CD14-positive monocyte (primary cell): ENCODE data around the gene SIPA1L3. TPM values are rescaled to one million over a fixed set of nuclear protein-coding genes. Genes with fewer than 3 reads are reported as not detected.

Experiments
- DNase-seq, 3 donors: peaks; one replicate each; pipeline ENCODE4 v3.0.0-alpha.2; 2011 to 2022
- H2AFZ ChIP-seq: 2 replicates; pipeline ENCODE4 v1.6.0; 2012; ENCODE audit warnings: mild to moderate bottlenecking, low read depth, low read length, inconsistent platforms; ENCODE audit not compliant: insufficient read depth, poor library complexity, severe bottlenecking
- H3K27ac ChIP-seq, 2 donors: 1 replicate in 1 of 2; 2 replicates in 1 of 2; pipeline ENCODE4 v1.5.1; 2012 to 2013; ENCODE audit warnings: low read length in 2 of 2, control low read depth in 1 of 2, inconsistent platforms in 1 of 2, low read depth in 1 of 2, mild to moderate bottlenecking in 1 of 2
- H3K27me3 ChIP-seq, 2 donors: one replicate each; pipeline versions ENCODE4 v1.6.0 to v1.6.1; 2011 to 2013; ENCODE audit warnings: low read length in 2 of 2; ENCODE audit not compliant: control insufficient read depth in 2 of 2, insufficient read depth in 2 of 2
- H3K36me3 ChIP-seq, 2 donors: replicated peaks in 1 of 2; 1 replicate in 1 of 2; 2 replicates in 1 of 2; pipeline versions ENCODE4 v1.5.1 to v1.6.1; 2012 to 2013; ENCODE audit warnings: low read length in 2 of 2, control low read depth in 1 of 2, inconsistent platforms in 1 of 2, mild to moderate bottlenecking in 1 of 2; ENCODE audit not compliant: insufficient read depth in 2 of 2, control insufficient read depth in 1 of 2
- H3K4me1 ChIP-seq, 2 donors: 1 replicate in 1 of 2; 2 replicates in 1 of 2; pipeline versions ENCODE4 v1.5.1 to v1.6.1; 2012 to 2013; ENCODE audit warnings: low read length in 2 of 2, control low read depth in 1 of 2, inconsistent platforms in 1 of 2, mild to moderate bottlenecking in 1 of 2, moderate library complexity in 1 of 2; ENCODE audit not compliant: insufficient read depth in 2 of 2, control insufficient read depth in 1 of 2
- H3K4me2 ChIP-seq: replicated peaks from 2 replicates; pipeline ENCODE3; 2012; ENCODE audit warnings: low read length, moderate library complexity, mild to moderate bottlenecking; ENCODE audit not compliant: poor library complexity, severe bottlenecking; ENCODE audit errors: extremely low read depth
- H3K4me3 ChIP-seq, 3 experiments: fragments of 200-600 bp in 1 of 3; sonication (generic) in 1 of 3; replicated peaks in 1 of 3; 1 replicate in 2 of 3; 2 replicates in 1 of 3; pipeline ENCODE4 v1.5.1; 2011 to 2013; ENCODE audit warnings: low read length in 3 of 3, mild to moderate bottlenecking in 3 of 3, control low read depth in 2 of 3, low read depth in 2 of 3, inconsistent platforms in 1 of 3, moderate library complexity in 1 of 3
- H3K79me2 ChIP-seq: 2 replicates; pipeline ENCODE4 v1.6.0; 2012; ENCODE audit warnings: mild to moderate bottlenecking, control low read depth, inconsistent platforms, low read length, moderate library complexity; ENCODE audit not compliant: insufficient read depth
- H3K9ac ChIP-seq: 2 replicates; pipeline ENCODE4 v1.6.0; 2017; ENCODE audit warnings: low read length, mild to moderate bottlenecking; ENCODE audit not compliant: insufficient read depth, poor library complexity, severe bottlenecking
- H3K9me3 ChIP-seq, 2 donors: replicated peaks in 1 of 2; 1 replicate in 1 of 2; 2 replicates in 1 of 2; pipeline versions ENCODE4 v1.5.1 to v1.6.1; 2012 to 2013; ENCODE audit warnings: low read length in 2 of 2, control low read depth in 1 of 2; ENCODE audit not compliant: control insufficient read depth in 1 of 2, insufficient read depth in 1 of 2
- H4K20me1 ChIP-seq: 2 replicates; pipeline ENCODE4 v1.6.0; 2012; ENCODE audit warnings: mild to moderate bottlenecking, low read length, control low read depth, moderate library complexity; ENCODE audit not compliant: insufficient read depth
- H3K27ac Mint-ChIP-seq, 7 donors: one replicate each; pipeline ENCODE4 v1.8.0; 2020; ENCODE audit warnings: mild to moderate bottlenecking in 7 of 7, mixed read lengths in 7 of 7, moderate library complexity in 6 of 7, inconsistent platforms in 2 of 7
- H3K27me3 Mint-ChIP-seq, 3 donors: one replicate each; pipeline ENCODE4 v1.8.0; 2021 to 2022; ENCODE audit warnings: low read depth in 3 of 3, mild to moderate bottlenecking in 3 of 3, mixed read lengths in 3 of 3, moderate library complexity in 3 of 3, inconsistent platforms in 1 of 3
- H3K36me3 Mint-ChIP-seq, 2 donors: one replicate each; pipeline ENCODE4 v1.8.0; 2020; ENCODE audit warnings: mixed read lengths in 2 of 2, inconsistent platforms in 1 of 2, mild to moderate bottlenecking in 1 of 2
- H3K4me1 Mint-ChIP-seq: one replicate; pipeline ENCODE4 v1.8.0; 2020; ENCODE audit warnings: mild to moderate bottlenecking, mixed read lengths
- H3K4me3 Mint-ChIP-seq, 2 donors: one replicate each; pipeline ENCODE4 v1.8.0; 2020; ENCODE audit warnings: mild to moderate bottlenecking in 2 of 2, mixed read lengths in 2 of 2, moderate library complexity in 1 of 2
- H3K9me3 Mint-ChIP-seq, 7 donors: one replicate each; pipeline ENCODE4 v1.8.0; 2020 to 2022; ENCODE audit warnings: mixed read lengths in 7 of 7, mild to moderate bottlenecking in 6 of 7, moderate library complexity in 6 of 7, inconsistent platforms in 2 of 7
- WGBS: methylation state at CpG from one replicate; pipeline ENCODE4 v1.1.5; 2013; ENCODE audit warnings: missing lambda C conversion rate; ENCODE audit not compliant: insufficient coverage; 5-methylcytosine and 5-hydroxymethylcytosine counted together
- intact Hi-C, 2 donors: fragments of 100-400 bp; cut with micrococcal nuclease; formaldehyde crosslinking; loops; one replicate each; pipeline versions ENCODE4 v1.15.0 to v1.15.1; 2023
- polyA plus RNA-seq, 3 donors: library from polyadenylated mRNA; depleted of rRNA in 1 of 3; unstranded in 2 of 3; stranded (reverse) in 1 of 3; fragments of 300-500 nt in 2 of 3; fragments of >200 nt in 1 of 3; fragmentation: Illumina TruSeq in 2 of 3; gene quantifications; 1 replicate in 2 of 3; 2 replicates in 1 of 3; pipeline ENCODE4 v1.2.3, GENCODE V29; 2012 to 2021
- TF ChIP-seq, protein P1 (sequence below): fragments of 200-600 bp; IDR thresholded peaks from one replicate; pipeline ENCODE4 v1.8.0; 2022; ENCODE audit warnings: antibody characterized with exemption, mild to moderate bottlenecking

The SIPA1L3 gene
- polyA plus RNA-seq, 3 donors = 0.55 to 4.5 (median 0.99) TPM

DNA sequence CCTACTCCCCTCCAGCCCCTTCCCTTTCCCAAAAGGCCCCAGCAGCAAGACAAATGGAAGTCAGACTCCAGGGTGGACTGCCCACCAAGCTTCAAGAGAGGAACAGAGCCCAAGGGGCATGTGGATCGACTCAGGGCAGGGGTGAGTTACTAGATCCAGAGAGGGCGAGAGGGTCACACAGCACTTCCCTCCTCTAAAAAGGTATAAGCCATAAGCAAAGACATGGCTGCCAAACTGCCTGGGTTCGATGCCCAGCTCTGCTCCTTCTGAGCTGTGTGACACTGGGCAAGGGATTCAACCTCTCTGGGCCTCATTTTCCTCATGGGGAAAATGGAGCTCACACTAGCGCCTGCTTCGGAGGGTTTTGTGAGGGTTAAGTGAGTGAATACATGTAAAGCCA is 345.4 kb downstream of the SIPA1L3 start:
- H3K4me2 ChIP-seq = no peak overlapping the region

DNA sequence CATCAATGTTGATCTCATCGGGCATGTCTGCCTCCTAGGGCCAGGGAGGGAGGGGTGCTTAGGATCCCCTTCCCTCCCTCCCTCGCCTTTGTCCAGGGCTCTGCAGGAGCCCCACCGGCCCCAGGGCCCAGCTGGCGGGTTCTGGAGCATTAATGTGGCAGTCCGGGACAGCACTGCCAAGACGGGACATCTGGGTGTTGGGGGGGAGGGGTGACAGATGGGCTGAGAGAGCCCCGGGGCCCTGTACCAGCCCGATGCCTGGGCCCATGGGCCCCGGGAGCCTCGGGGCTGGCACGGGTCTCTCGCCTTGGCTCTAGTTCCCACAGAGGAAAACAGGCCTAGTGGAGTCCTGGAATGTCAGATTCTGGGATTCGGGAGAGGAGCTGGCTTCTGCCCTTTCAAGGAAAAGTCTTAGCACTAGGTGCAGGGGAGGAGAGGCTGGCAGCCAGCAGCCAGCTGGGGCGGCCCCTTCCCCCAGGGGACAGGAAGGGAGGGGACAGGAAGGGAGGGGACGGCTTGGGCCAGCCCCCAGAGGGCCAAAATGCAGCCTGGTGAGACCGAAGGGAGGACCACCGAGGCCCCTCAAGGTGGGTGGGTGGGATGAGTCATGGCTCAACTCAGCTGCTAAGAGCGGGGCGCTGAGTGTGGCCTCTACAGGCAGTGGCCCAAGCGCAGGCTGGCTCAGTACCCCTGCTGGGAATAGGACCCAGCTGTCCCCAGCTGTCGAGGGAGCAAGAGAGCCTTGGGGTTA is 346.1 kb downstream of the SIPA1L3 start:
- DNase-seq = no peak
- H4K20me1 ChIP-seq = no peaks in the 10 kb centered on the region
- peaks cover 36 to 62% (median 48%) of the 10 kb centered on the region in 3 donors for H3K27me3 Mint-ChIP-seq
- H2AFZ ChIP-seq = no peak overlapping the region
- peaks cover 0 to 7% of the 10 kb centered on the region in 2 donors for H3K9me3 ChIP-seq
- peaks cover 11 to 38% of the 10 kb centered on the region in 2 donors for H3K27me3 ChIP-seq
- 76% methylated on average over 9 of the region's 21 CpGs for WGBS
- no peaks in the 10 kb centered on the region for H3K79me2 ChIP-seq
- peaks cover 0 to 6% (median 4%) of the 10 kb centered on the region in 7 donors for H3K9me3 Mint-ChIP-seq
- no peak overlapping the region for H3K9ac ChIP-seq
- H3K4me2 ChIP-seq = no peak overlapping the region
- peaks cover 2 to 8% of the 10 kb centered on the region in 2 donors for H3K4me1 ChIP-seq
- no peaks in the 10 kb centered on the region for H3K36me3 ChIP-seq
- no peak overlapping the region for H3K4me3 Mint-ChIP-seq
- peaks cover 0 to 2% of the 10 kb centered on the region in 2 donors for H3K36me3 Mint-ChIP-seq
- H3K4me3 ChIP-seq = no peak overlapping the region
- TF ChIP-seq, protein P1, sequence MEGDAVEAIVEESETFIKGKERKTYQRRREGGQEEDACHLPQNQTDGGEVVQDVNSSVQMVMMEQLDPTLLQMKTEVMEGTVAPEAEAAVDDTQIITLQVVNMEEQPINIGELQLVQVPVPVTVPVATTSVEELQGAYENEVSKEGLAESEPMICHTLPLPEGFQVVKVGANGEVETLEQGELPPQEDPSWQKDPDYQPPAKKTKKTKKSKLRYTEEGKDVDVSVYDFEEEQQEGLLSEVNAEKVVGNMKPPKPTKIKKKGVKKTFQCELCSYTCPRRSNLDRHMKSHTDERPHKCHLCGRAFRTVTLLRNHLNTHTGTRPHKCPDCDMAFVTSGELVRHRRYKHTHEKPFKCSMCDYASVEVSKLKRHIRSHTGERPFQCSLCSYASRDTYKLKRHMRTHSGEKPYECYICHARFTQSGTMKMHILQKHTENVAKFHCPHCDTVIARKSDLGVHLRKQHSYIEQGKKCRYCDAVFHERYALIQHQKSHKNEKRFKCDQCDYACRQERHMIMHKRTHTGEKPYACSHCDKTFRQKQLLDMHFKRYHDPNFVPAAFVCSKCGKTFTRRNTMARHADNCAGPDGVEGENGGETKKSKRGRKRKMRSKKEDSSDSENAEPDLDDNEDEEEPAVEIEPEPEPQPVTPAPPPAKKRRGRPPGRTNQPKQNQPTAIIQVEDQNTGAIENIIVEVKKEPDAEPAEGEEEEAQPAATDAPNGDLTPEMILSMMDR = no peak
- intact Hi-C loops = no loop called here
- no peak overlapping the region for H3K27ac Mint-ChIP-seq
- no peak overlapping the region for H3K27ac ChIP-seq
- peaks cover 8% of the 10 kb centered on the region for H3K4me1 Mint-ChIP-seq

More for the DNA sequence above, 345.4 kb downstream of the SIPA1L3 start:
- peaks cover 0 to 2% of the 10 kb centered on the region in 2 donors for H3K36me3 Mint-ChIP-seq
- Histone ChIP-seq H3K9ac (no peak overlapping the region), H3K36me3 (no peaks in the 10 kb centered on the region), H3K4me1 (peaks cover 2 to 8% of the 10 kb centered on the region in 2 donors), H3K27ac (no peak overlapping the region), H3K4me3 (no peak overlapping the region), H2AFZ (no peak overlapping the region), H4K20me1 (no peaks in the 10 kb centered on the region), H3K9me3 (peaks cover 0 to 7% of the 10 kb centered on the region in 2 donors), H3K27me3 (peaks cover 11 to 33% of the 10 kb centered on the region in 2 donors), H3K79me2 (no peaks in the 10 kb centered on the region)
- intact Hi-C loops = no loop called here
- no peak for DNase-seq
- H3K9me3 Mint-ChIP-seq = peaks cover 0 to 6% (median 4%) of the 10 kb centered on the region in 7 donors
- no peak overlapping the region for H3K4me3 Mint-ChIP-seq
- no peak overlapping the region for H3K27ac Mint-ChIP-seq
- TF ChIP-seq, protein P1 = no peak
- H3K27me3 Mint-ChIP-seq = peaks cover 36 to 56% (median 42%) of the 10 kb centered on the region in 3 donors
- peaks cover 8% of the 10 kb centered on the region for H3K4me1 Mint-ChIP-seq
- WGBS = 87% methylated on average over 4 of the region's 5 CpGs
